Fibroblast of skin of abdomen (primary cell): Measurements from ENCODE around the gene KPNB1.

Experiments
- DNase-seq: peaks from one replicate; pipeline ENCODE4 v3.0.0-alpha.2; 2013

KPNB1 gene

DNA sequence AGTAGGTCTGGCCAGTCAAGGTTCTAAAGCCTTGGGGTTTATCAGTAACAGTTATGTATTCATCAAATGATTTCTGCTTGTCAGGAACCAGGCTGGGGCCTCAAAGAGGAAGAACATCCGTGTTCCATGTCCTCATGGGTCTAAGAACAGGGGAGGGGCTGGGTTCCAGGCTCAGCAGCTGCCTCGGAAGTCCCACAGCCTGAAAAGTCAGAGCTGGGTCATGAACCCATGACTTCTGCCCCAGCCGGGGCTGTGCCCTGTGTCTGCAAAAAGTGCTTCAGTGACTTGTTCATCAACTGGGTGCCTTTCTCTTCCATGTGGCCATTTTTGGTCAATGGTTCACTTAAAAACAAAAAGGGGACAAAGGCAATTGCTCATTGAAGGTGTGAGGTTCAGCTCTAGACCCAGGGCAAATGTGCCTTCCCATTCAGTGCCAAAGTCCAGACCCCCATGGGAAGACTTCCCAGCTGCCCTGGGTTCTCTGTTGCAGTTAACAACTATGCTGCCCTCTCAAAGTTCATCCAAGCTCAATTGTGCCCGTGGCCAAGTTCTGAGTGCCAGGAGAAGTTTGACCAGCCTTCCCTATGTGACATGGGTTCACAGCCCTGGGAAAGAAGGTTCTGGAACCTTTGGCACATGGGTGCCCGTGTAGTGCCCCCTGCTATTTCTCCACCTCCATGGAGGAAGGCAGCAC lies 62.8 kb downstream of the KPNB1 start:
- DNase-seq, result no peak

DNA sequence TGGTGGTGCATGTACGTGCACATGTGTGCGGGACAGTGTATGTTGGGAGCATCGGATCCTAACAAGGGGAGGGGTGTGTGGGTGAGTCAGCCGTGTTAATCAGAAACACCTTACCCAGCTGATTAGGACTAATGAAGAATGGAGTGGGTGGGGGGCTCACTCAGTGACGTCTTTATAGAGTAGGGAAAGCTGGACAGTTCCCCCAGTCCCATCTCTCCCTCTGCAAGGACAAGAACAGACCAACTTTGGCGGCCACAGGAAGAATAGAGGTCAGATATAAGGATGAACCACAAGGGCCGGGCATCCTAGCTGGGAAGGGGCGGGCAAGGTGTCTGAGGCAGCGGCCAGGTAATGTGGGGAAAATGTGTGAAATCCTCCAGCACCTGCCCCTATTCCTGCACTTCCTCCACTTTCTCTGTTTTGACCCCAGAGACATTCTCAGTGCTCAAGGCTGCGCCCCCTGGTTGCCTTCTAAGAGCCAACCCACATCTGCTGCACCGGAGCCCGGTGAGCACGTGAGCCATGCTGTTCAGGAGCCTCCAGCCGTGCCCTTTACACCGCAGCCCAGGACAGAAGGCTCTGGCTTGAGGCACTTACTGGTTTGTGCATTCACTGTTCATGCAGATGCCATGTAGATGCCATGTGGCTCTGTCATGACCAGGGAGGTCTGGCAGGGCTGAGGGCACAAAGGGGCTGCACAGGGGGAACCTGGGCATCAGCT lies 64.4 kb downstream of the KPNB1 start:
- no peak for DNase-seq

DNA sequence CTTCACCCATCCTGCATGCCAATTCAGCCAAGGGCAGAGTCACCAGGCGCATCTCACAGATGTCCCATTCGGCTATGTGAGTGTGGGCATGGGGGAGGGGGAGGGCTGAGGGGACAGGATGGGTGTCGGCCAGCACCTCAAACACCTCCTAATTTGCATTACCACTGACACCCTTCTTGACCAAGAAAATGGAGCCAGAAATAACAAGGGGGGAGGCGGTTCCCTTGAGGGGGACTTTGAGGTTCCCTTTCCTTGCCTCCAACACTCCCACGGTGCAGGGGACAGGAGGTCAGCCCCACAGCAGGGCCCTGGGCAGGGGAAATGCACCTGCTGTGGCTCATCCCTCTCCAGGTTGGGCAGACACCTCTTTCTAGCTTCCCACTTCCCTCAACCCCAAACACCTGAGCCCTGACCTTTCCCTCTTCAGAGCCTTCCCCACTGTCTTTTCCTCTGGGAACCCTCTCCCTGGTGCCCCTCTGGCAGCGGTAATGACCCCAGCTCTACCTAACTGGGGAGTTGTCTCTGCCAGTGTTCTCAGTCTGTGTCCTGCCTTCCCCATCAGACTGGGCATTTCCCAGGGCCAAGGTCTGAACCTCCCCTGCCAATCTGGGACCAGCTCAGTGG lies 65.2 kb downstream of the KPNB1 start:
- DNase-seq, result no peak

DNA sequence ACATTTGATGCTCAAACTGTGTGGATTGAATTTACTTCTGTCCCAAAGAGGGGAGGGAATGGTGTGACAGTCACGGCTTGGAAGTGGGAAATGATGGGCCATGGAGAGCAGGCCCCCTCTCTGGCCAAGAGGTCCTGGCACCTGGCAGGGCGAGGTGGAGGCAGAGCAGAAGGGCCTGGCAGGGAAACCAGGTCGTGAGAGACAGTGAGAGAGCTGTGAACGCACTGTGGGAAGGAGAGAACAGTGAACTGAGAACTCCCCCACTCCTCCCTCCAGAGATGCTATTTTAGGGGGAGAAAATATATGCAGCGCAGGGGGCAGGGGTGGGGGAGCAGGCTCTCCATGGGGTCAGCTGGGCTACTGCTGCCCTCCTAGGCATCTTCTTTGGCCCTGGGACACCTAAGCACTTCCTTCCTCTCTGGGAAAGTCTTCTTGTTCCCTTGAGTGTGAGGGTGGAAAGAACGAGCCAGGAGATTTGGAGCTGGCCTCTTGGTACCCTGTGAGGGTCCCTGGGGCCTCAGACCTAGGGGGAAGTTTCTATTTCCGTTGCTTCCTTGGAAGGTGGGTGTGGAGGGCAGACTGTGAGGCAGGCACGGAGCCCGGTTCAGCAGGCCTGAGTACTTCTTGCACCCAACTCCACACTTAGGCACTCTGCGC lies 66.1 kb downstream of the KPNB1 start:
- DNase-seq, result no peak

DNA sequence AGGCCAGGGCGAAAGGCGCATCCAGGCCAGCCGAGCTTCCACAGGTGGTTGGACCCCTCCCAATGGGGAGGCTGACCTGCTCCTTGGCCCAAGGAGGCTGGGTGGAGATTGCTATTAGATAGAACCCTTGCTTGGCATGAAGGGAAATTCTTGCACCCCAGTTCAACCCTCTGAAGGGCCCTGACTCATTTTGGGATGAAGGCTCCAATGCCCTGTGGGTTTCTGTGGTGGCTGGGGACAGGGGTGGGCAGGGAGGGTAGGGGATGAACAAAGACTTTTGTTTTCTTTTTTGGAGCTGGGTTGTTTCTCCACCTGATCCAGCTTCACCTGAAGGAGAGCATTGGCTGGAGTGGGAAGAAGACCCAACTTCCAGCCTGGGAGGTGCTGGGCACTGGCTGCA lies 66.7 kb downstream of the KPNB1 start:
- no peak for DNase-seq

DNA sequence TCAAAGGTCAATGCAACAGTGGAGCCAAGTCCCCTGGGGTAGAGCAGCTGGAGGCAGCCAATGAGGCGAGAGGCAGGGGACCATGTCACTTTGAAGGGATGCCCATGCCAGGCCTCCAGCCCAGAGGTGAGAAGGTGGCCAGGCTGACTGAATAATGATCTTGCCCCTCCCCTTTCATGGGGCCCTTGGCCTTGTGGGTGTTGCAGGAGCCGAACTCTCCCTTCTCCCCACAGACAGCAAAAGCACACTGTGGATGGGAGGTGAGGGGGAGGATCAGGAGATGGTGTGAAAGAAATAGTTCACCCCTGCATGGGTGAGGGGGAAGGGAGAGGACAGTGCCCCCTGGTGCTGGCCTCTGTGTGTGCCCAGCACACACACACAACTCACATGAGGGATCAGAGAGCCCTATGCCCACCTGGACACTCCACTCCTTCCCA lies 67.6 kb downstream of the KPNB1 start:
- DNase-seq, result no peak

DNA sequence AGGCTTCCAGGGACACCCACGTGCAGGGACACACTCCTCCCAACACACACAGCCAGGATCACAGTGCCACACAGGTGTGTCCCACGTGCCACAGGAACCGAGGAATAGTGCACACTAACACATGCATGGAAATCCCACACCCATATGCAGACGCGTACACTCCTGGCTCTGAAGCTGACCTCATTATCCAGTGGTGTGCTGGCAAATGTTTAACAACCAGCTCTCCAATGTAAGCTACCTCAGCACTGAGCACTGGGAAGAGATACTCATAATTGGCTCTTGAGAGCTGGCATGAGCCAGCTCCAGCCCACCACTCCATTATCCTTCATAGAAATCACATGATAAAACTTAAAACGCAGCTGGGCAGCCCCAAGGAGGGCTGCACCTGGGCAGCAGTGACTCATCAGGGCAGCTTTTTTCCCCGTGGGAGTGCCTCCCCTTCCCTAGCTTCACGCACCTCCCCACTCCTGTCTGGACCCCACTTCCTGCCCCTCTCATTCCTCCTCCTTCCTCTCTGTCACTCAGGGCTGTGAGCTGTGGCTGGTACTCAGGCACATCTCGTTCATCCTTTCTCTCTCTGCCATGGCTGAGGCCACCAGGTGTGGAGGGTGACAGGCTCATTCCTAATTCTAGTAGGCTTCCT lies 68.4 kb downstream of the KPNB1 start:
- DNase-seq, result no peak

DNA sequence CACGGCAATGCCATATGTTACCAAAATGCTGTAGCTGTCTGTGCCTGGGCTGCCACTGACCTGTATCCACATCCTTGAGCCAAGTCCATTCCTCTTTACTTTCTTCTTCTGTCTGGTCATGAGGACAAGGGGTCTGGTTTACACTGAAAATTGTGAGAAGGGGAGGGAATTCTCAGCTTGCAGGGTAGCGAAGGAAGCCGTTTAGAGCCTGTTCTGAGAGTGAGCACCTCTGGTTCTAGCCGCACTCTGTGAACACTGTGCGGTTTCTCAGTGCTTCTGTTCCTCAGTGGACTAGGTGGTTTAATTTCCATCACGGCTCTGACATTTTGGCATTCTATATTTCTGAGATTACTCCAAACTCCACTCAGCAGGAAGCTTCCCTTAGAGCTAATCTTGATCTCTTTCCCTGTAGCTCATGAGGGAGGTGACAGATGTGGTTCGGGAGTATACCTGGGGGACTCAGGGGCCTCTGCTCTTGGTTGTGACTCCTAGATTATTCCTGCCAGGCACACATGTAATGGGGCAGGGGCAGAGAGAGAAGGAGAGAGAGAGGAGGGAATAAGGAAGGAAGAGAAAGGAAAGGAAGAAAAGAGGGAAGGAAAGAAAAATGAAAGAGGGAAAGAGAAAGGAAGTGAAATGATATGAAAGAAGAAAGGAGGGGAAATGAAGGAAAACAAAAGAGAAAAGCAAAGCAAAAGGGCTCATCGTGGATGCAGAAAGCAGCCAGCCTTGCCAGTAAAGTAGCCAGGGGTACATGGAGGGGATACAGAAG lies 69.1 kb downstream of the KPNB1 start:
- DNase-seq, result no peak

DNA sequence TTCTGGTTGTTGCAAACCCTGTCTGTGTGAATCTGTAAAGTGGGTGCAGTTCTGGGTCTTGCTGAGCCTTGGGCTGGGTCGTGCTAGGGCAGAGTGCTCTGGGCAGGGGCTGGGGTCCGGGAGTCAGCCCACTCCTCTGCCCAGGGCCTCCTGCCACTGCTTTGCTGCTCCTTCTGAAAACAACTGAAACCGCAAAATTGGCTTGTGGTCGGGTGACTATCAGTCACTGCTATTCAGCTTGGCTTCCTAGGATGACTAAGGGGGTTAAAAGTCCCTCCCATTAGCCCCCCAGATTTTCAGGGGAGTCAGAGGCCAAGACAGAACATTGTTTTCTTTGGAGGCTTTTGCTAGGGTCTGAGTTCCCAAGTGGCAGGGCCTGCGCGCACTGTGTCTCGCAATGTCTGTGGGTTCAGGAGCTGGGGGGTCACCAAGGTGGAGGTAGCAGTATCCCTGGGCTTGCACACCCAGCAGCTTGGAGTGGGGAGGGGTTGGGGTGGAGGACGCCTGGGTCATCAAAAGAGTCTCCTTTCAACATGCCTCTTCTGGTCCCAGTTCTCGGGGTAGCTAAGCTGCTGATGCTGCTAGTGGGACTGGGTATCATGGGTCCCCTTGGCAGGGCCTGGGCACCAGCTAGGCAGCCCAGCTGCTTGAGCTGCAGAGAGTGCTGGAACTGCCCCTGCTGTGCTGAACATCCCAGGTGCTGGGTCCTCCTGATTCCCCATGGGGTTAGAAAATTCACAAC lies 69.9 kb downstream of the KPNB1 start:
- DNase-seq, result peak; percentile 84

DNA sequence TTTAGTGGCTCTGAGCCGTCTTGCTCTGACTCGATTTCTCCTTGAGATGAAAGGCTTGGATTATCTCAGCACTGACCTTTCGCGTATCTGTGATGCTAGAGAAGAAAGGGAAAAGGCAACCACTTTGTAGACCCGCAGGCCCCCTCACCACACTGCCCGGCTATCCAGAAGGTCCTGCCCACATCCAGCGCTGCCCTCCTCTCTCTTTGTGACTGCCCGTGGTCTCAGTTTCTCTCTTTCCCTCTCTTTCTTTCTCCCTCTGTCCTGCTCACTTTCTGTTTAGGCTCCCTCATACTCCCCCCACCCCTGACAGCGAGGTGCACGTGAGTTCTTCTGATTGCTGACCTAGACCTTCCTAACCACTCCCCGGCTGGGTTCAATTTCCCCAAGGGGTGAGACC lies 70.5 kb downstream of the KPNB1 start:
- DNase-seq, result no peak

DNA sequence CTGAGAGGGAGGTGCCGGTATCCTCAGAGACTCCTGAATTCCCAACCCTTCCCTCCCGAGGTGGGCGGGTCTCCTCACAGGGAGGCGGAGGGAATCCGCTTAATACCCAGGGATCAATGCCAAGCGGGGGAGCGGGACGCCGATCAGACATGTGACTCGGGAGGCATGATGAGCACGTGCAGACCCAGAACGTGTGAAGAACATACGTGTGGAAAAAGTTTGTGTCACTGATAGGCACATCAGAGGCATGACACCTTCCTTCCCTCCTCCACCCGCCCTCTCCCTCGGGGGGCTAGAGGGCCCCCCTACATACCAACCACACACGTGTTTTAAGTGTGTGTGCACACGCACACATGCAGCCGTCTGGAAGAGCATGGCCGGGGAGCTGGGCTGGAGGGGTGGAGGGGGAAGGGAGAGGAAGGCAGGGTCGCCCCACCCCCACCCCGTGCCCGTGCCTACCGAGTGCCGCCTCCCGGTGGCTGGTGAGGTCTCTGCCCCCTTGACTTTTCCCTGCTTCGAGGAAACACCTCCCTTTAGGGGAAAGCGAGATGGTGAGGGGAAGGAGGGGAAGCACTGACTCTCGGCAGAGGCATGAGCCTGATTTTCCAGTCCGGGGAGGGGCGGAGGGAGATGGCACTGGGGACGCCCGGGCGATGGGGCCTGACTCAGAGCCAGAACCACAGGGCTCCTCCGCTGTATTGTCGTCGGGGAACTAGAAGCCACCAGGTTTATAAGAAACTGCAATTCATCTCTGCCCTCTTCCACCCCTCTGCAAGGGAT lies 71.2 kb downstream of the KPNB1 start:
- DNase-seq, result peak; percentile 39

DNA sequence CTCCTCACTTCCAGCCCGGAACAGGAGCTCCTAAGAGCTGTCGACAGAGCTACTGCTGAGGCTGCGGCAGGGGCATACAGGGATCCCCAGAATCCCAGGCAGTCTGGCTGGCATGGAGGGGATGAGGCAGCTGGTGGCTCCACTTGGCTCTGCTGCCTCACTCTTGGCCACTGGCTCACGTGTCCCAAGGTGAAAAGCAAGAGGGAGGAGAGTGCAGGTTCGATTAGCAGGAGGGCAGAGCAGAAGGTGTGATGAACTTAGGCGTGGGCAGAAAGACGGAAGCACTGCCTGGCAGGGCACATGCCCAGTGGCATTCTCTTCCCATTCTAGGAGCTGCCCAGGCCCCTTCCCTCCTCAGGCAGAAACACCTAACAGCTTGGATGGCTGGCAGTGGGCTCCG lies 72.0 kb downstream of the KPNB1 start:
- DNase-seq, result no peak

DNA sequence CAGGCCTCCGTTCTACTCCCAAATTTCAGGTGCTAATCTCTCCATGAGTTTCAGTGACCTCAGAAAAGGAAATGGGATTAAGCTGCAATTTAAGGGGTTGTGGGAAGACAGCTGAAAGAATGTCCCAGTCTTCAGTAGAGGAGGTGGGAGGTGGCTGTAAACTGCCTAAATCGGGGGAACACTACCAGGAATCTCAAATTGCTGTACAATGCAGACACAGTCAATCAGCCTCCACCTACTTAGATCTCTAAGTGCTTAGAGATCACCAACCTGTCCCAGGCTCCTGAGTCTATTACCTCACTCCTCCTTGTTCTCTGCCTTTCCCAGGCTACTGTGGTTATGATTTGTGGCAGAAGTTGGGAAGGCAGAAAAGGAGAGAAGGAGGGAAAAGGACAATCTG lies 75.0 kb downstream of the KPNB1 start:
- DNase-seq, result no peak

DNA sequence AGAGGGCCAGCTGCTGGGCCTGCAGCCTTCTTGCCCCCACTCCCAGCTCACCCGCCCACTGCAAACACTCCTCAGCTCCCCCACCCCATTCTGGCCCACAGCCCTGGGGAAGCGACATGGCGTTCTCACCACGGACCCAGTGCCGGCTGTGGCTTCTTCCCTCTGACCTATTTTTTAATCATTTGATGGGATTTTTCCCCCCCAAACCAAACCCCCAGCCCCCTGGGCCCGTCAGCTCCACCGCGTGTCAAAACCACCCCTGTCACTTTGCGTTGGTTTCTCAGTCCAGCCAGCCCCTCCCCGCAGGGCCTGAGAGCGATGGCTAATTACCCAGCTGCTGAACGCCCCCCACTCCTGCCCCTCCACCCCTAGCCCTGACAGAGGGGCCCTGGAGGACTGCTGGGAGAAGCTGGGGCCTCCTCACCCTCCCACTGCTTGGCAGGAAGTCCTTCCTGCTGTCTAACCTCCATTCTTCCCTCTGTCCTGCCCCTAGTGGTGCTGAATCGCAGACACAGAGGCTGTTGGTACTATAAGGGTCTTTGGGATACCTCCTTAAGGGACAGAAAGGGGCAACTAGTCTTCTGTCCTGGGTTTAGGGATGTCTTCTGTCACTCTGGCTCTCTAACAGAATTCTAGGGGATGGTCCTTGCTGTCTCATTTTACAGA lies 75.9 kb downstream of the KPNB1 start:
- no peak for DNase-seq

DNA sequence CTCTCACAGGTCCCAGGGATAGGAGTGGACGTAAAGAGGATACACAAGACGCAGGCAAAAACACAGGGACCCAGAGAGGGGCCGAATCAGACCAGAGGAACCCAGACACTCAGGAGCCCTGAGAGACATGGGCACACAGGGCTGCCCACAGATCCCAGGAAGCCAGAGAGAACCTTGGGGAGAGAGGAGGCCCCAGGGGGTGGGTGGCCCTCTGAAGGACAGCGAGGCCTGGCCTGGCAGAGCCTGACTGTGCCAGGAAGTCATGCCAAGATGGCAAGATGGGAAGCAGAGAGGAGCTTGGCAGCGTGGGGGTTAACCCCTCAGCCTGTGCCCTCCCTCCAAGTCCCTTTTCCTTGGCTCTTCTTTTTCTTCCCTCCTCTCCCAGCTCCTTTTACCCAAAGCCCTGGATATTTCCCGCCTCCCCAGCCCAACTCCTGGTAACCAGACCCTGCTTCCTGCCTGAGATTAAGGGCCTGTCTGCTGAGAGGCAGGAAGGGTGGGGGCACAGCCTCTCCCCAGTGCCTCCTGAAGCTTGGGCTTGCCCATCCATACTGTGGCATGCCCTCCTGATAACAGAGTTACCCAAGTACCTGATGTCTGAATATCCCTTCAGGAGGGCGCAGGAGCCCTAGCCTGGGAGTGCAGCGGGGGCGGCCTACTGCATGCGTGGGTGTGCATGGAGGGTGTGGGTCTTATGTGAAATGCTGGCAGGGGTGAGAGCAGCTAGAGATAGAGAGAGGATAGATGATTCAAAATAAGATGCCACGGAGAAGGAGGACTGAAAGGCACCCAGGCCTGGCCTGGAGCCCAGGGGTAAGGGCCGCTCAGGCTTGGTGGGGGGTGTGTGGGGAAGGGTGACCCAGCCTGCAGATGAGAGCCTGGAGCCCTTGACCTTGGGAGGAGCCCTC lies 77.3 kb downstream of the KPNB1 start:
- DNase-seq, result no peak

DNA sequence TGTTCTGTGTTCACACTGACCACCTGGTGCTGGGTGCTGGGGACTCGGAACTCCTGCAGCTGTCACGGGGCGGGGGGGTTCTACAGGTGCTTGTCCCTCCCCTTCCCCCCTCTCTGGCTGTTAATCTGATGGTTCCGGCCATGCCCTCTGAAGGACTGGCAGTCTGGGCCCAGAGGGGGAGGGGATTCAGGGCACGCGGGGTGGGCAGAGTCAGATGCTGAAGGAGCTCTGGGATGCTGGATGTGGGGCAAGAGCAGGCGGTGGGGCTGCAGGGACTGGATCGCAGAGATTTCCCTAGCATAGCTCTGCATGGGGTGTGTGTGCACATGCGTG lies 78.0 kb downstream of the KPNB1 start:
- DNase-seq, result no peak

DNA sequence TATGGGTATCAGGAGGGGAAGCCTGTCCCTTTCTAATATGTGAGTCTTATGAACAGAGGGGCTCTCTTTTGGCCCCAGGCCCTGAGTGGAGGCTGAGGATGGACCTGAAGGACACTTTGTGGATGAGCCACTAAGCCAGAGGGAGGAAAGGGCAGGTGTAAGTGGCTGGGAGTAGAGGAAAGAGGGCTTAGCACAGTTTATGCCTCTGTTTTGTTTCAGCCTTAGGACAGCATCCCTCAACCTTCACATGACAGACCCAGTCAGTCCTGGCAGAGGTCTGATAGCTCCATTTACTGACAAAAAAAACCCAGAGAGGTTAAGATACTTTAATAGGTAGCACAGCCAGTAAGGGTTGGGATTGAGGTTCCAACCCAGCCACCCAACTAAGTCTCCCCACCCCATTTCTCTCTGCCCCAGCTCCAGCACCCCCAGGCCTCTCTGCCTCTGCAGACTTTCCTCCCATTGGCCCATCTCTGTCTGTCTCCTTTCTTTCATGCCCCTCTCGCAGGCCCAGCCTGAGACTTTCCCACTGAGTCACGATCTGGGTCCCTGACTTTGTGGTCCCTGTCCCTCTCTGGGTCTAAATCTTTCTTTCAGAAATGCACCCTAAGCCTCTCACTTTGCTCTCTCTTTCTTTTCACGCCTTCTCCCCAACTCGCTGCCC lies 78.6 kb downstream of the KPNB1 start:
- no peak for DNase-seq

DNA sequence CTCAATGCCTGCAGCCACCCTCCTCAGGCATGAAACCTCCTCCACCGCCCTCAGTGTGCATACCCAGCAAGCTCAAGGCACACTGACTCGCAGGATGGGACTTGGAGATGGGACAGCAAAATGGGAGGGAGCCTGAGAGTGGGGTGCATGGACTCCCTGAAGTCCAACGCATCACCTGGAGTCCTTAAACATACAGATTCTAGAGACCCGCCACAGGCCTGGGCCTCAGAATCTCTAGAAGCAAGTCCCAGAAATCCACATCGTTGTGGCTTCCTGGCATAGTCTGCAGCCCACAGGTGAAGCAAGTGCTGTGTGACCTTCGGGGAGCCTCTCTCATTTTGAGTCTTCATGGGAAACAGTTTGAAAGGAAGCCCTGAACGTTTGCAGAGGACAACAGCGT lies 79.8 kb downstream of the KPNB1 start:
- DNase-seq, result no peak
